ENCODE results near the gene MS4A3. TPM values are rescaled to one million over a fixed set of nuclear protein-coding genes. Genes with fewer than 3 reads are reported as not detected.

Gene MS4A3
- total and polyA plus RNA-seq, 10 of the 15 experiments (the other 5 are each of a cell fraction or from before 2014, with no cell fraction given) = 0.13 TPM; not detected in 9

DNA sequence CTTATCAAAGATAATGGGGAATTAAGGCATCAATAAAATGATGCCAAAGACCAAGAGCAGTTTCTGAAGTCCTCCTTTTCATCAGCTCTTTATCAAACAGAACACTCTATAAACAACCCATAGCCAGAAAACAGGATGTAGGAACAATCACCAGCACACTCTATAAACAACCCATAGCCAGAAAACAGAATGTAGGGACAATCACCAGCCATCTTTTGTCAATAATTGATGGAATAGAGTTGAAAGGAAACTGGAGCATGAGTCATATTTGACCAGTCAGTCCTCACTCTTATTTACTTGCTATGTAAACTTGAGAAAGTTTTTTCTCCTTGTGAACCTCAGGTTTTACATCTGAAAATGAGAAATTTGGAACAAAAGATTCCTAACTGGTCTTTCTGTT lies 42.0 kb downstream of the MS4A3 start (continued):
- TF ChIP-seq ZZZ3 (IDR thresholded peaks at IDR 0.05; ENCODE audit: control insufficient read depth, insufficient read length, low read depth) (no peak), ETV6 (conservative IDR thresholded peaks at IDR 0.05 in 1 of 2, IDR thresholded peaks at IDR 0.05 in 1 of 2; ENCODE audit: borderline replicate concordance in 1 of 2, low read depth in 1 of 2) (no peak), RUNX3 (IDR thresholded peaks at IDR 0.05; ENCODE audit: low read length) (no peak), HDAC6 (IDR thresholded peaks at IDR 0.05; ENCODE audit: unreplicated experiment) (no peak), YBX1 (IDR thresholded peaks at IDR 0.05) (no peak), ESRRA (IDR thresholded peaks at IDR 0.05; ENCODE audit: low read length) (no peak), BHLHE40 (IDR thresholded peaks at IDR 0.05; ENCODE audit: borderline replicate concordance in 1 of 2, low read depth in 2 of 2, low read length in 1 of 2) (no peak), ZSCAN29 (IDR thresholded peaks at IDR 0.05) (no peak), PAX8 (IDR thresholded peaks at IDR 0.05) (no peak), CEBPB (IDR thresholded peaks at IDR 0.05; ENCODE audit: borderline replicate concordance in 1 of 2, low read depth in 2 of 2, low read length in 2 of 2) (no peak), MYC (IDR thresholded peaks at IDR 0.05; ENCODE audit: insufficient read depth, insufficient read length, insufficient replicate concordance, low read length, severe bottlenecking) (no peak)
- TF ChIP-seq, protein P1, sequence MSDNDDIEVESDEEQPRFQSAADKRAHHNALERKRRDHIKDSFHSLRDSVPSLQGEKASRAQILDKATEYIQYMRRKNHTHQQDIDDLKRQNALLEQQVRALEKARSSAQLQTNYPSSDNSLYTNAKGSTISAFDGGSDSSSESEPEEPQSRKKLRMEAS (IDR thresholded peaks at IDR 0.05; ENCODE audit: low read depth, low read length) = no peak

- POLR2A ChIA-PET = no interaction called here
- Histone ChIP-seq H3K79me2 (ENCODE audit: control insufficient read depth, insufficient read depth, low read length) (no peaks in the 10 kb centered on the region), H3K9ac (ENCODE audit: control insufficient read depth, insufficient read depth, low read length) (no peak overlapping the region), H2AFZ (ENCODE audit: control insufficient read depth, low read depth, low read length) (no peak overlapping the region), H3K9me3 (replicated peaks; ENCODE audit: control insufficient read depth, insufficient read depth, low read length) (no peaks in the 10 kb centered on the region), H3K4me1 (ENCODE audit: control insufficient read depth, insufficient read depth, low read length) (no peaks in the 10 kb centered on the region), H3K27me3 (replicated peaks in 1 of 2; ENCODE audit: control insufficient read depth in 2 of 2, insufficient read depth in 2 of 2, low read length in 1 of 2) (no peaks in the 10 kb centered on the region), H3K4me2 (ENCODE audit: control insufficient read depth, insufficient read depth) (no peak overlapping the region), H3K27ac (ENCODE audit: control insufficient read depth, insufficient read depth) (no peak overlapping the region), H3K4me3 (no peak overlapping the region), H3K36me3 (ENCODE audit: control insufficient read depth in 2 of 2, insufficient read depth in 2 of 2, low read length in 1 of 2) (no peaks in the 10 kb centered on the region), H4K20me1 (ENCODE audit: control insufficient read depth, insufficient read depth) (no peaks in the 10 kb centered on the region)
- WGBS (ENCODE audit: insufficient coverage, insufficient replicate concordance, low lambda C conversion rate, missing lambda C conversion rate) = 79% methylated on average over 1 of the region's 1 CpG
- RAD21 ChIA-PET (ENCODE audit: unreplicated experiment) = no interaction called here
- intact Hi-C loops (cut with micrococcal nuclease; ENCODE audit: unreplicated experiment) = no loop called here
- no TSS peak for BruUV-seq (replicated peaks)
- CTCF ChIA-PET = no interaction called here
- FAIRE-seq (no peak), ATAC-seq (no peak), DNase-seq (ENCODE audit: low read depth, low spot score) (no peak)
- in situ Hi-C loops (cut with MboI) = no loop called here
- SMC1A ChIA-PET (ENCODE audit: uncharacterized antibody, unreplicated experiment) = interaction anchor here (1.1 kb wide), 1 partner anchor 12 kb away, joined by 3 read pairs; no protein-coding TSS in a partner anchor
- TF ChIP-seq BCL11A (IDR thresholded peaks at IDR 0.05; ENCODE audit: low read depth, low read length) (no peak), CHD2 (IDR thresholded peaks at IDR 0.05; ENCODE audit: borderline replicate concordance, low read depth, low read length) (no peak), KAT2A (conservative IDR thresholded peaks at IDR 0.05; ENCODE audit: control insufficient read depth, low read depth, low read length) (no peak), RCOR1 (conservative IDR thresholded peaks at IDR 0.05; ENCODE audit: low read depth, low read length) (no peak), POU2F2 (IDR thresholded peaks at IDR 0.05; ENCODE audit: borderline replicate concordance, low read depth, low read length) (no peak), NR2F1 (conservative IDR thresholded peaks at IDR 0.05) (no peak), RUNX3 (IDR thresholded peaks at IDR 0.05; ENCODE audit: low read length) (no peak)
- TF ChIP-seq, protein P2, sequence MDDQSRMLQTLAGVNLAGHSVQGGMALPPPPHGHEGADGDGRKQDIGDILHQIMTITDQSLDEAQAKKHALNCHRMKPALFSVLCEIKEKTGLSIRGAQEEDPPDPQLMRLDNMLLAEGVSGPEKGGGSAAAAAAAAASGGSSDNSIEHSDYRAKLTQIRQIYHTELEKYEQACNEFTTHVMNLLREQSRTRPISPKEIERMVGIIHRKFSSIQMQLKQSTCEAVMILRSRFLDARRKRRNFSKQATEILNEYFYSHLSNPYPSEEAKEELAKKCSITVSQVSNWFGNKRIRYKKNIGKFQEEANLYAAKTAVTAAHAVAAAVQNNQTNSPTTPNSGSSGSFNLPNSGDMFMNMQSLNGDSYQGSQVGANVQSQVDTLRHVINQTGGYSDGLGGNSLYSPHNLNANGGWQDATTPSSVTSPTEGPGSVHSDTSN (IDR thresholded peaks at IDR 0.05; ENCODE audit: insufficient replicate concordance, low read depth, low read length) = no peak
- TF ChIP-seq, protein P3, sequence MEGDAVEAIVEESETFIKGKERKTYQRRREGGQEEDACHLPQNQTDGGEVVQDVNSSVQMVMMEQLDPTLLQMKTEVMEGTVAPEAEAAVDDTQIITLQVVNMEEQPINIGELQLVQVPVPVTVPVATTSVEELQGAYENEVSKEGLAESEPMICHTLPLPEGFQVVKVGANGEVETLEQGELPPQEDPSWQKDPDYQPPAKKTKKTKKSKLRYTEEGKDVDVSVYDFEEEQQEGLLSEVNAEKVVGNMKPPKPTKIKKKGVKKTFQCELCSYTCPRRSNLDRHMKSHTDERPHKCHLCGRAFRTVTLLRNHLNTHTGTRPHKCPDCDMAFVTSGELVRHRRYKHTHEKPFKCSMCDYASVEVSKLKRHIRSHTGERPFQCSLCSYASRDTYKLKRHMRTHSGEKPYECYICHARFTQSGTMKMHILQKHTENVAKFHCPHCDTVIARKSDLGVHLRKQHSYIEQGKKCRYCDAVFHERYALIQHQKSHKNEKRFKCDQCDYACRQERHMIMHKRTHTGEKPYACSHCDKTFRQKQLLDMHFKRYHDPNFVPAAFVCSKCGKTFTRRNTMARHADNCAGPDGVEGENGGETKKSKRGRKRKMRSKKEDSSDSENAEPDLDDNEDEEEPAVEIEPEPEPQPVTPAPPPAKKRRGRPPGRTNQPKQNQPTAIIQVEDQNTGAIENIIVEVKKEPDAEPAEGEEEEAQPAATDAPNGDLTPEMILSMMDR (IDR thresholded peaks at IDR 0.05 in 2 of 3, conservative IDR thresholded peaks at IDR 0.05 in 1 of 3; ENCODE audit: control insufficient read depth in 2 of 3, extremely low read depth in 1 of 3, insufficient read depth in 1 of 3, low read depth in 3 of 3, low read length in 3 of 3) = no peak
- TF ChIP-seq, protein P4, sequence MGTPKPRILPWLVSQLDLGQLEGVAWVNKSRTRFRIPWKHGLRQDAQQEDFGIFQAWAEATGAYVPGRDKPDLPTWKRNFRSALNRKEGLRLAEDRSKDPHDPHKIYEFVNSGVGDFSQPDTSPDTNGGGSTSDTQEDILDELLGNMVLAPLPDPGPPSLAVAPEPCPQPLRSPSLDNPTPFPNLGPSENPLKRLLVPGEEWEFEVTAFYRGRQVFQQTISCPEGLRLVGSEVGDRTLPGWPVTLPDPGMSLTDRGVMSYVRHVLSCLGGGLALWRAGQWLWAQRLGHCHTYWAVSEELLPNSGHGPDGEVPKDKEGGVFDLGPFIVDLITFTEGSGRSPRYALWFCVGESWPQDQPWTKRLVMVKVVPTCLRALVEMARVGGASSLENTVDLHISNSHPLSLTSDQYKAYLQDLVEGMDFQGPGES (IDR thresholded peaks at IDR 0.05) = no peak
These were observed 44.1 kb downstream of the MS4A3 start for GRCh38 chr11:60100516-60100915.

Measured in GM12878 (cell line).